Heart right ventricle (tissue), 16 donors: ENCODE results near the gene LRRC23. TPM values are rescaled to one million over a fixed set of nuclear protein-coding genes. Genes with fewer than 3 reads are reported as not detected.
A peak's percentile ranks its signal among the peaks of the same experiment; 100 is the strongest.
"Not testable (repeated sequence)": the region's sequence is repeated elsewhere in the genome, so short reads cannot be mapped to it uniquely, and the experiment has no call there.

Experiments
- ATAC-seq, 8 donors: fragments of 200-7000 bp; cut with Tn5 transposase; one replicate each; pipeline ENCODE4 v1.9.1; 2020; ENCODE audit warnings: mild to moderate bottlenecking in 8 of 8, moderate library complexity in 8 of 8, moderate number of reproducible peaks in 1 of 8
- DNase-seq, 2 donors: peaks; one replicate each; pipeline ENCODE4 v3.0.0-alpha.2; 2020
- H3K27ac ChIP-seq, 10 donors: fragments of 200-600 bp; sonication (generic) in 2 of 10; one replicate each; pipeline versions ENCODE4 v1.5.0 to v1.8.0; 2020 to 2022; ENCODE audit warnings: mild to moderate bottlenecking in 3 of 10
- H3K27me3 ChIP-seq, 7 donors: fragments of 200-600 bp; one replicate each; pipeline ENCODE4 v1.8.0; 2021 to 2022; ENCODE audit warnings: mild to moderate bottlenecking in 2 of 7
- H3K36me3 ChIP-seq, 9 donors: fragments of 200-600 bp; sonication (generic) in 1 of 9; one replicate each; pipeline versions ENCODE4 v1.5.0 to v1.8.0; 2020 to 2022; ENCODE audit warnings: mild to moderate bottlenecking in 2 of 9
- H3K4me1 ChIP-seq, 9 donors: fragments of 200-600 bp; sonication (generic) in 1 of 9; one replicate each; pipeline versions ENCODE4 v1.5.0 to v1.8.0; 2020 to 2022; ENCODE audit warnings: mild to moderate bottlenecking in 4 of 9
- H3K4me3 ChIP-seq, 10 donors: fragments of 200-600 bp; sonication (generic) in 2 of 10; one replicate each; pipeline versions ENCODE4 v1.5.0 to v1.8.0; 2020 to 2022; ENCODE audit warnings: mild to moderate bottlenecking in 7 of 10, moderate library complexity in 2 of 10
- H3K9me3 ChIP-seq, 11 donors: fragments of 200-600 bp in 10 of 11; sonication (generic) in 2 of 11; one replicate each; pipeline versions ENCODE4 v1.5.0 to v1.8.0; 2013 to 2022; ENCODE audit warnings: mild to moderate bottlenecking in 2 of 11, control low read depth in 1 of 11, moderate library complexity in 1 of 11
- WGBS, 2 donors: extraction: QIAGEN DNeasy Blood & Tissue Kit; methylation state at CpG; one replicate each; pipeline ENCODE4 v1.1.7; 2013; ENCODE audit warnings: inconsistent platforms in 1 of 2; 5-methylcytosine and 5-hydroxymethylcytosine counted together
- intact Hi-C, 10 donors: fragments of 100-400 bp; cut with DNase I; formaldehyde crosslinking; loops; one replicate each; pipeline versions ENCODE4 v1.11.1 to v1.14.2; 2022
- polyA plus RNA-seq, 2 donors: library from polyadenylated mRNA; stranded (reverse); fragments of 200-250 nt; gene quantifications; one replicate each; pipeline ENCODE4 v1.2.3, GENCODE V29; 2013
- total RNA-seq, 10 donors: library from RNA; stranded (reverse); fragmentation: NEBNext Ultra II Directional in 3 of 10; extraction: Animal tissue kit (Norgen Biotek cat#: 25700) in 3 of 10; gene quantifications; one replicate each; pipeline versions ENCODE4 v1.2.1 to v1.2.4, GENCODE V29; 2021 to 2023
- TF ChIP-seq, protein P1 (sequence below), 9 donors: fragments of 200-600 bp; sonication (generic) in 2 of 9; IDR thresholded peaks; one replicate each; pipeline versions ENCODE4 v1.5.0 to v1.8.0; 2021 to 2022; ENCODE audit warnings: antibody characterized with exemption in 9 of 9, mild to moderate bottlenecking in 5 of 9, moderate library complexity in 1 of 9
- donor health status: Arrhythmogenic right ventricular cardiomyopathy.
- donor health status: ischemic (EF 13 %, LVEDD 7.1; RV severe dilation, severe dysfunction).
- donor health status: healthy with polysubstance abuse.
- donor health status: DM: no; HTN: yes; CAD: no.
- donor health status: DM: no; HTN: no; CAD: no.
- donor health status: ischemic (EF 25% LVEDD 6.9; RV normal size, moderate dysfunction).
- donor health status: ischemic (EF 25% LVEDD 5.7; RV mildly dilated, moderate dysfunction).
- donor health status: healthy.
- donor health status: DM: yes; HTN: yes; CAD: no.
- donor health status: Ischemic cardiomyopathy.
- donor health status: ischemic (EF 35%, LVEDD 5.7; RV mildly dilated, moderate dysfunction).
- donor health status: nonischemic (EF 11% LVEDD 7.7; RV severe dilation, severe dysfunction).
- donor health status: DM: yes; HTN: yes; CAD: no.
- donor health status: PGD.
- donor health status: ischemic (EF 29% LVEDD 5.4; RV normal size, mild dysfunction).
- donor health status: nonischemic (EF 23%, LVEDD 6.1; RV moderate dilation, normal function).

The LRRC23 gene
- total and polyA plus RNA-seq, 12 donors = 6.5 to 16.6 (median 11.9) TPM

DNA sequence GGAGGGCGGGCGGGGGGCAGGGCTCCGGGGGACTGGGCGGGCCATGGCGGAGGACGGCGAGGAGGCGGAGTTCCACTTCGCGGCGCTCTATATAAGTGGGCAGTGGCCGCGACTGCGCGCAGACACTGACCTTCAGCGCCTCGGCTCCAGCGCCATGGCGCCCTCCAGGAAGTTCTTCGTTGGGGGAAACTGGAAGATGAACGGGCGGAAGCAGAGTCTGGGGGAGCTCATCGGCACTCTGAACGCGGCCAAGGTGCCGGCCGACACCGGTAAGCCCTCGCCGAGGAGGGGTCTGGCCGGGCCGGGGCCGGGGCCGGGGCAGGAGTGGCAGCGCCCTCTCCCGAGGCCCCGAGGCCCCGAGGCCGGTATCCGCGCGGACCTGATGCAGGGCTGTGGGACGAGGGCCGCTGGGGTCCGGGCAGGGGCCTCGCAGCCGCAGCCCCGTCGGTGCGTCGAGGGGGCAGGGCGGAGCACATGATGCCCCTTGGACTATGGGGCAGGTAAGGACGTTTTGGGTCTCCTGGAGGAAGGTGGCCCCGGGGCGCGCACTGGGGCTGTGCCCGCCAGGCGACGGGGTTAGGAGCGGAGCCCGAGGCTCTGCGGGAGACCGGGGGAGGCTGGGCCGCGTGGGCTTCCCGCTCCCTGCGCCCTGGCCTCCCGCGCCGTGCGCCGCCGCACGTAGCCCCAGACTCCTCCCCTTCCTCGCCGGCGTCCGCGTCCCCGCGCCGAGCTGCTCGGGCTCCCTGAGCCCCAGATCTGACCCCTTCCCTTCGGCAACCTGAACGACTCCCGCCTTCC is 37.0 kb upstream of the LRRC23 start, which contains the start of gene TPI1:
TSS of gene TPI1 (plus strand) at position 119 of the 798 bp plus-strand sequence. CDS start at position 155, 36 bp downstream.
- 1% methylated on average over 73 to 86 of the region's 86 CpGs for WGBS, 2 donors
- peaks cover 32 to 53% (median 49%) of the 10 kb centered on the region in 9 donors for H3K4me1 ChIP-seq
- intact Hi-C loops = loop anchor here in 2 of 10 donors (5.0 to 10.0 kb wide), 2 partner anchors 70 to 77 kb away; partner anchors contain the start of genes C12orf57 (in 1 of the 2) and RNU7-1 (in 1 of the 2)
- no peaks in the 10 kb centered on the region for H3K27me3 ChIP-seq
- peaks cover 0 to 67% (median 42%) of the 10 kb centered on the region in 9 donors for H3K36me3 ChIP-seq
- ATAC-seq (peak; percentile 81 to 93 (median 88)), DNase-seq (peak; percentile 86 to 89)
- H3K9me3 ChIP-seq = no peaks in the 10 kb centered on the region
- TF ChIP-seq, protein P1, sequence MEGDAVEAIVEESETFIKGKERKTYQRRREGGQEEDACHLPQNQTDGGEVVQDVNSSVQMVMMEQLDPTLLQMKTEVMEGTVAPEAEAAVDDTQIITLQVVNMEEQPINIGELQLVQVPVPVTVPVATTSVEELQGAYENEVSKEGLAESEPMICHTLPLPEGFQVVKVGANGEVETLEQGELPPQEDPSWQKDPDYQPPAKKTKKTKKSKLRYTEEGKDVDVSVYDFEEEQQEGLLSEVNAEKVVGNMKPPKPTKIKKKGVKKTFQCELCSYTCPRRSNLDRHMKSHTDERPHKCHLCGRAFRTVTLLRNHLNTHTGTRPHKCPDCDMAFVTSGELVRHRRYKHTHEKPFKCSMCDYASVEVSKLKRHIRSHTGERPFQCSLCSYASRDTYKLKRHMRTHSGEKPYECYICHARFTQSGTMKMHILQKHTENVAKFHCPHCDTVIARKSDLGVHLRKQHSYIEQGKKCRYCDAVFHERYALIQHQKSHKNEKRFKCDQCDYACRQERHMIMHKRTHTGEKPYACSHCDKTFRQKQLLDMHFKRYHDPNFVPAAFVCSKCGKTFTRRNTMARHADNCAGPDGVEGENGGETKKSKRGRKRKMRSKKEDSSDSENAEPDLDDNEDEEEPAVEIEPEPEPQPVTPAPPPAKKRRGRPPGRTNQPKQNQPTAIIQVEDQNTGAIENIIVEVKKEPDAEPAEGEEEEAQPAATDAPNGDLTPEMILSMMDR (IDR thresholded peaks at IDR 0.05) = peak in 4 of 9 donors; percentile 11 to 24 (median 20)
- peak within 1 kb of the TSS; percentile 93 to 100 (median 100) for H3K27ac ChIP-seq
- H3K4me3 ChIP-seq = peak within 1 kb of the TSS; percentile 81 to 100 (median 98)

DNA sequence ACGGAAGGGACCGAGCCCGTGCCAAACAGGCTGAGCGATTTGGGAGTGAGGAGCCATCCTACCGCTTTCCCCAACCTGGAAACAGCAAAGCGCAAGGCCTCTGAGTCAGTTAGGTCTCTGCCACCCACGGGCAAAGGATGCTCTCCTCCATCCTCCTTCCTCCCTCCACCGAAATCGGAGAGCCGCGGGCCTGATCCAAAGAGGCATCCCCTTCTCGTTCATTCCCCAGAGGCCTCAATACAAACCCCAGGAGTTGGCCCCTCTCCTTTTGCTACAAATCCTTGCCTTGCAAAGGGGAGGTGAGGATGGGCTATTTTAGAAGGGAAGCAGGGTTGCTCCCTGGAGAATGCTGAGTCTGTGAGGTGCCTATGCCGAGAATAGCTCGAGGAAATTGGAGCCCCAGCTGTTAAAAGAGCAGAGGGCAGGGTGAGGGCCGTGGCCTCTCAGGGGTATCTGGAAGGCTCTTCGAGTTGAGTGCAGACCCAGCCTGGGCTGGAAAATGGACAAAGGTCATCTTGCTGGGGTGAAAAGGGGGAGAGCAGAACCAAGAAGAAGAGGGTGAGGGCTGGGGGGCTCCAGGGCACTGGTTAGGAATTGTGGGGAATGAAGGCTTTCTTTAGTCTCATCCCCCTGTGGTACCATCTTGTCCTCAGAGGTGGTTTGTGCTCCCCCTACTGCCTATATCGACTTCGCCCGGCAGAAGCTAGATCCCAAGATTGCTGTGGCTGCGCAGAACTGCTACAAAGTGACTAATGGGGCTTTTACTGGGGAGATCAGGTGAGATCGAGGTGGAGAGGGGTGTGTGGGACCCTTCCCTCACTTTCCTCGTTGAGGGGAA is 36.2 kb upstream of the LRRC23 start:
- Histone ChIP-seq H3K27ac (peak overlapping the region; percentile 93 to 100 (median 100)), H3K27me3 (no peaks in the 10 kb centered on the region), H3K9me3 (no peaks in the 10 kb centered on the region), H3K4me1 (peaks cover 32 to 56% (median 49%) of the 10 kb centered on the region in 9 donors), H3K36me3 (peaks cover 0 to 59% (median 35%) of the 10 kb centered on the region in 9 donors), H3K4me3 (peak overlapping the region; percentile 81 to 100 (median 98))
- TF ChIP-seq, protein P1 (IDR thresholded peaks at IDR 0.05) = no peak
- 7 to 8% methylated on average over 22 of the region's 22 CpGs for WGBS, 2 donors
- DNase-seq (no peak), ATAC-seq (no peak)
- intact Hi-C loops = loop anchor here in 2 of 10 donors (5.0 to 10.0 kb wide), 2 partner anchors 69 to 76 kb away; partner anchors contain the start of genes C12orf57 (in 1 of the 2) and RNU7-1 (in 1 of the 2)

DNA sequence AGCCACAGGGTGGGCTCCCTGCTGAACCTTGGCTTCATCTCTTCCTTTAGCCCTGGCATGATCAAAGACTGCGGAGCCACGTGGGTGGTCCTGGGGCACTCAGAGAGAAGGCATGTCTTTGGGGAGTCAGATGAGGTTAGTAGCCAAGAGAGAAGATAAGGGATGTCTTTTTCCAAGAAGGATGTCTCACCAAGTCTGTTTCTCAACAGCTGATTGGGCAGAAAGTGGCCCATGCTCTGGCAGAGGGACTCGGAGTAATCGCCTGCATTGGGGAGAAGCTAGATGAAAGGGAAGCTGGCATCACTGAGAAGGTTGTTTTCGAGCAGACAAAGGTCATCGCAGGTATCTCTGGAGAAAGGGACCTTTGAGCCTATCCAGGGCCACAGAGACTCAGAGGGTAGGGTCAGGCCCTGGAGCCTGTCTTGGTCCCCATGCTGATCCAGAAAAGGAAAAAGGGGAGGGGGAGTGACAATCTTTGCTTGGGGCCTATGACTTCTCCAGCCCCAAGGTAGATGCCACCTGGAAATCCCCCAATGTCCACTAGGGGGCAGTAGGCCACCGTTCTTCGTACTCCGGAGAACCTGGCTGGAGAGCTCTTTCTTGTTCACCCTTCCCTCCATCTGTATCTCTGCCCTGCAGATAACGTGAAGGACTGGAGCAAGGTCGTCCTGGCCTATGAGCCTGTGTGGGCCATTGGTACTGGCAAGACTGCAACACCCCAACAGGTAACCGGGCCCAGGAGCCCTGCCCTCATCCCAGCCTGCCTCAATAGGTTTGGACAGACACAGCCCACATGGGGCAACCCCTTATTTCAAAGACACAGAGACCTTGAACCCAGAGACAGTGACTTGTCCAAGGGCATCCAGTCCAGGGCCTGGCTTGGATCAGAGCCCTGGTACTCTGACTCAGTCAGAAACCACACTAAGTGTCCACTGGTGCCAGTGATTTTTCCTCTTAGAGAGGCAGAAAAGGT is 35.3 kb upstream of the LRRC23 start:
- TF ChIP-seq, protein P1 (IDR thresholded peaks at IDR 0.05) = peak; percentile 81 to 95 (median 92)
- H3K4me1 ChIP-seq = peaks cover 32 to 65% (median 56%) of the 10 kb centered on the region in 9 donors
- peak overlapping the region in 9 of 10 donors; percentile 98 to 100 (median 100) for H3K27ac ChIP-seq
- DNase-seq = peak; percentile 71 to 78
- intact Hi-C loops = loop anchor here in 4 of 10 donors (2.0 to 10.0 kb wide), 5 partner anchors 58 to 98 kb away; partner anchors contain the start of genes ATN1 (in 1 of the 4), C12orf57 (in 1 of the 4) and RNU7-1 (in 1 of the 4)
- WGBS, 2 donors = 31 to 32% methylated on average over 12 of the region's 12 CpGs
- H3K9me3 ChIP-seq = no peaks in the 10 kb centered on the region
- peaks cover 0 to 50% (median 26%) of the 10 kb centered on the region in 9 donors for H3K36me3 ChIP-seq
- peak overlapping the region; percentile 81 to 100 (median 98) for H3K4me3 ChIP-seq
- peak in 2 of 8 donors; percentile 1 to 4 for ATAC-seq
- H3K27me3 ChIP-seq = no peaks in the 10 kb centered on the region

DNA sequence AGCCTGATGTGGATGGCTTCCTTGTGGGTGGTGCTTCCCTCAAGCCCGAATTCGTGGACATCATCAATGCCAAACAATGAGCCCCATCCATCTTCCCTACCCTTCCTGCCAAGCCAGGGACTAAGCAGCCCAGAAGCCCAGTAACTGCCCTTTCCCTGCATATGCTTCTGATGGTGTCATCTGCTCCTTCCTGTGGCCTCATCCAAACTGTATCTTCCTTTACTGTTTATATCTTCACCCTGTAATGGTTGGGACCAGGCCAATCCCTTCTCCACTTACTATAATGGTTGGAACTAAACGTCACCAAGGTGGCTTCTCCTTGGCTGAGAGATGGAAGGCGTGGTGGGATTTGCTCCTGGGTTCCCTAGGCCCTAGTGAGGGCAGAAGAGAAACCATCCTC is 34.3 kb upstream of the LRRC23 start:
- DNase-seq, H3K4me3 ChIP-seq: not testable (repeated sequence)
- intact Hi-C loops = loop anchor here in 3 of 10 donors (2.0 to 5.0 kb wide), 3 partner anchors 57 to 97 kb away; partner anchors contain the start of gene ATN1 (in 1 of the 3)

More for the DNA sequence above, 34.3 kb upstream of the LRRC23 start:
- not testable (repeated sequence) for H3K9me3 ChIP-seq, ATAC-seq, H3K27me3 ChIP-seq
- H3K36me3 ChIP-seq = peaks cover 0 to 41% (median 18%) of the 10 kb centered on the region in 9 donors
- WGBS, 2 donors = 61% methylated on average over 4 of the region's 4 CpGs
- peak overlapping the region in 1 of 10 donors; percentile 100 for H3K27ac ChIP-seq
- peaks cover 32 to 69% (median 56%) of the 10 kb centered on the region in 9 donors for H3K4me1 ChIP-seq
